PC-9 (cell line): ENCODE measurements around the gene KIAA0513. TPM values are rescaled to one million over a fixed set of nuclear protein-coding genes. Genes with fewer than 3 reads are reported as not detected.

Experiments
- BruUV-seq: library from RNA; stranded (reverse); fragments of 400-500 nt; replicated peaks from 2 replicates; lab custom pipeline; 2021; lab: Mats Ljungman, UMichigan
- CTCF ChIA-PET: fragments of 300-600 bp; sonication (Branson Sonifier 250); formaldehyde crosslinking; loops from one replicate; lab custom pipeline; 2022; ENCODE audit warnings: antibody characterized with exemption; lab: Charles Lee
- POLR2A ChIA-PET: fragments of 300-600 bp; sonication (Branson Sonifier 250); formaldehyde crosslinking; loops from one replicate; lab custom pipeline; 2022; ENCODE audit warnings: antibody characterized with exemption; ENCODE audit not compliant: unreplicated experiment; lab: Charles Lee
- DNase-seq, 2 experiments: peaks; one replicate each; pipeline versions ENCODE4 v3.0.0 to v3.0.0-alpha.2; 2015 to 2022; ENCODE audit warnings: mixed read lengths in 1 of 2
- H2AFZ ChIP-seq: fragments of 200-600 bp; sonication (generic); 2 replicates; pipeline ENCODE4 v1.8.1; 2017; ENCODE audit warnings: antibody characterized with exemption
- H3F3A ChIP-seq: fragments of 200-600 bp; sonication (generic); 2 replicates; pipeline ENCODE4 v1.8.1; 2017; ENCODE audit warnings: antibody characterized with exemption, mild to moderate bottlenecking, low read depth; ENCODE audit not compliant: insufficient read depth
- H3K27ac ChIP-seq: fragments of 200-600 bp; sonication (generic); 2 replicates; pipeline ENCODE4 v1.6.1; 2016; ENCODE audit warnings: mixed run types
- H3K27me3 ChIP-seq: fragments of 200-600 bp; sonication (generic); 2 replicates; pipeline ENCODE4 v1.6.1; 2016; ENCODE audit warnings: low read depth, mixed run types; ENCODE audit not compliant: insufficient read depth
- H3K36me3 ChIP-seq: fragments of 200-600 bp; sonication (generic); 2 replicates; pipeline ENCODE4 v1.6.1; 2016; ENCODE audit warnings: low read depth, mixed run types
- H3K4me1 ChIP-seq: fragments of 200-600 bp; sonication (generic); replicated peaks from 2 replicates; pipeline ENCODE4 v1.6.1; 2016; ENCODE audit warnings: mixed run types; ENCODE audit not compliant: insufficient read depth
- H3K4me2 ChIP-seq: fragments of 200-600 bp; sonication (generic); 2 replicates; pipeline ENCODE4 v1.6.1; 2017; ENCODE audit warnings: mixed run types
- H3K4me3 ChIP-seq: fragments of 200-600 bp; sonication (generic); 2 replicates; pipeline ENCODE4 v1.6.1; 2016; ENCODE audit warnings: mixed run types
- H3K79me2 ChIP-seq: fragments of 200-600 bp; sonication (generic); 2 replicates; pipeline ENCODE4 v1.6.1; 2017; ENCODE audit warnings: low read depth, mixed run types
- H3K9me2 ChIP-seq: fragments of 200-600 bp; sonication (generic); 2 replicates; pipeline ENCODE4 v1.8.1; 2017; ENCODE audit warnings: mild to moderate bottlenecking; ENCODE audit not compliant: insufficient read depth
- H3K9me3 ChIP-seq: fragments of 200-600 bp; sonication (generic); 2 replicates; pipeline ENCODE4 v1.8.1; 2016; ENCODE audit warnings: low read depth; ENCODE audit not compliant: insufficient read depth
- H4K20me1 ChIP-seq: fragments of 200-600 bp; sonication (generic); 2 replicates; pipeline ENCODE4 v1.8.1; 2017; ENCODE audit not compliant: insufficient read depth
- CTCF ChIP-seq: fragments of 200-600 bp; sonication (generic); conservative IDR thresholded peaks from 2 replicates; pipeline ENCODE4 v1.6.1; 2017; ENCODE audit warnings: mixed run types, antibody characterized with exemption, mild to moderate bottlenecking, moderate library complexity
- EZH2 ChIP-seq: fragments of 200-600 bp; sonication (generic); IDR thresholded peaks from 2 replicates; pipeline ENCODE4 v1.8.0; 2017; ENCODE audit warnings: antibody characterized with exemption, low read depth
- intact Hi-C: fragments of 100-400 bp; cut with micrococcal nuclease; formaldehyde crosslinking; loops from one replicate; pipeline ENCODE4 v1.10.0; 2022; ENCODE audit not compliant: unreplicated experiment
- total RNA-seq: library from RNA; stranded (reverse); gene quantifications from 2 replicates; pipeline ENCODE4 v1.2.3, GENCODE V29; 2021

KIAA0513 gene
- total RNA-seq, 1 experiment from 2014 or later = 4.3 TPM

DNA sequence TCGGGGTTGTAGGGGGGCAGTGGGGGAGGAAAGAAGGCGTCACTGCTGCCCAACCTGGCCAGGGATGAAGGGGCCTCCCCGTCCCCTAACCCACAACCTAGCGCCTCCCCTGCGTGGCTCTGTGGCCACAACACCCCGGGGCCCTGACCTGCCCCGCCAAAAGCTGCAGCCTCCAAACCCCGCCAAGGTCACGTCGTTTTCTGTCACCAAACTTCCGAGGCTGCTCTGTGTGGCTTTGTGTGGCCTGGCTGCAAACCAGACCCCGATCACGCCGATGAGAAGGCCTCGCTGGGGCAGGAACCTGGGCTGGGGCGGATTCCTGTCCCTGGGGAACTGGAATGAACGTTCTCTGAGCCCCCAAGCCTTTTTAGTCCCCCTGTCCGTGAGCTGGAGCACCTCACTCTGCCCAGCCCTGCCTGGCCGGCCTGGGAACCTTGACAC, 115.2 kb downstream of the KIAA0513 start:
- Histone ChIP-seq H3F3A (peaks cover 7% of the 10 kb centered on the region; the same call in 1 of the 2 replicates), H3K36me3 (no peaks in the 10 kb centered on the region), H3K4me1 (peaks cover 9% of the 10 kb centered on the region), H3K27ac (no peak overlapping the region), H3K27me3 (peaks cover 15% of the 10 kb centered on the region; the same call in 1 of the 2 replicates), H3K79me2 (no peaks in the 10 kb centered on the region), H3K4me2 (no peak overlapping the region), H4K20me1 (no peaks in the 10 kb centered on the region), H2AFZ (no peak overlapping the region), H3K9me2 (no peaks in the 10 kb centered on the region), H3K4me3 (no peak overlapping the region), H3K9me3 (no peaks in the 10 kb centered on the region)
- ChIA-PET POLR2A (no interaction called here), CTCF (no interaction called here)
- BruUV-seq = no TSS peak
- TF ChIP-seq EZH2 (no peak), CTCF (no peak)
- intact Hi-C loops = no loop called here
- no peak for DNase-seq

Other genes starting within 250 kb of the KIAA0513 start
- gene CRISPLD2, start 207.8 kb upstream of the KIAA0513 start, total RNA-seq = 18.6 and 19.9 TPM in 2 replicates
- 79.3 and 85.1 TPM in 2 replicates for gene ZDHHC7, start 16.3 kb upstream of the KIAA0513 start, total RNA-seq
- gene CIBAR2, start 84.7 kb downstream of the KIAA0513 start, total RNA-seq = not detected in 2 replicates